Measurements from ENCODE around the gene TMPRSS3.

- TF ChIP-seq POLR2A (IDR thresholded peaks at IDR 0.05; ENCODE audit: low read length) (no peak), GATA1 (IDR thresholded peaks at IDR 0.05; ENCODE audit: low read depth, low read length) (no peak)
These were observed 63.1 kb downstream of the TMPRSS3 start for GRCh38 chr21:42332557-42333317.

Measured in erythroblast (primary cell).